ENCODE data around the gene SRGAP1.

Gene SRGAP1

GRCh38 chr12:63937378-63938316, 93.1 kb downstream of the SRGAP1 start:
- DNase-seq (ENCODE audit: low spot score), result no peak

- DNase-seq (ENCODE audit: low spot score), result no peak
Measured at GRCh38 chr12:63940310-63941005, 96.0 kb downstream of the SRGAP1 start.

GRCh38 chr12:63941166-63941800, 96.8 kb downstream of the SRGAP1 start:
- no peak for DNase-seq (ENCODE audit: low spot score)

GRCh38 chr12:63941879-63942278, 97.4 kb downstream of the SRGAP1 start:
- DNase-seq (ENCODE audit: low spot score), result no peak

GRCh38 chr12:63942464-63943241, 98.2 kb downstream of the SRGAP1 start:
- DNase-seq (ENCODE audit: low spot score), result no peak

GRCh38 chr12:63944034-63944579, 99.6 kb downstream of the SRGAP1 start:
- DNase-seq (ENCODE audit: low spot score), result no peak

- DNase-seq (ENCODE audit: low spot score), result peak; percentile 18
Measured at GRCh38 chr12:63944586-63945228, 100.2 kb downstream of the SRGAP1 start.

- DNase-seq (ENCODE audit: low spot score), result no peak
Measured at GRCh38 chr12:63945777-63946176, 101.3 kb downstream of the SRGAP1 start.

GRCh38 chr12:63948211-63948610, 103.7 kb downstream of the SRGAP1 start:
- no peak for DNase-seq (ENCODE audit: low spot score)

- peak; percentile 44 for DNase-seq (ENCODE audit: low spot score)
Measured at GRCh38 chr12:63949902-63950301, 105.4 kb downstream of the SRGAP1 start.

- no peak for DNase-seq (ENCODE audit: low spot score)
Measured at GRCh38 chr12:63952995-63953394, 108.5 kb downstream of the SRGAP1 start.

- no peak for DNase-seq (ENCODE audit: low spot score)
Measured at GRCh38 chr12:63955831-63956666, 111.5 kb downstream of the SRGAP1 start.

- DNase-seq (ENCODE audit: low spot score), result no peak
Measured at GRCh38 chr12:63957496-63957895, 113.0 kb downstream of the SRGAP1 start.

GRCh38 chr12:63958876-63959580, 114.5 kb downstream of the SRGAP1 start:
- no peak for DNase-seq (ENCODE audit: low spot score)

- DNase-seq (ENCODE audit: low spot score), result no peak
Measured at GRCh38 chr12:63961048-63961447, 116.5 kb downstream of the SRGAP1 start.

- no peak for DNase-seq (ENCODE audit: low spot score)
Measured at GRCh38 chr12:63961543-63961942, 117.0 kb downstream of the SRGAP1 start.

GRCh38 chr12:63963868-63964267, 119.4 kb downstream of the SRGAP1 start:
- no peak for DNase-seq (ENCODE audit: low spot score)

GRCh38 chr12:63964301-63964700, 119.8 kb downstream of the SRGAP1 start:
- no peak for DNase-seq (ENCODE audit: low spot score)

- no peak for DNase-seq (ENCODE audit: low spot score)
Measured at GRCh38 chr12:63965936-63966605, 121.6 kb downstream of the SRGAP1 start.
